Activated naive CD4-positive, alpha-beta T cell treated with anti-CD3 and anti-CD28 coated beads, Interleukin-2, amount 10 ng/mL, durations not matched to agents 7 days and 5 days (primary cell): Measurements from ENCODE around the gene USP7.

ENCODE experiments used
- CTCF ChIA-PET: fragments of 350-600 bp; sonication (Branson Sonifier 250); formaldehyde crosslinking; loops from one replicate; lab custom pipeline; 2021; ENCODE audit warnings: antibody characterized with exemption; lab: Charles Lee
- DNase-seq: peaks from one replicate; pipeline ENCODE4 v3.0.0-alpha.2; 2020
- H3K27ac Mint-ChIP-seq: one replicate; pipeline ENCODE4 v1.8.0; 2021; ENCODE audit warnings: mild to moderate bottlenecking, moderate library complexity, mixed read lengths
- H3K27me3 Mint-ChIP-seq: one replicate; pipeline ENCODE4 v1.8.0; 2021; ENCODE audit warnings: mild to moderate bottlenecking, mixed read lengths
- H3K36me3 Mint-ChIP-seq: one replicate; pipeline ENCODE4 v1.8.0; 2021; ENCODE audit warnings: mixed read lengths
- H3K4me1 Mint-ChIP-seq: one replicate; pipeline ENCODE4 v1.8.0; 2021; ENCODE audit warnings: mixed read lengths
- H3K4me3 Mint-ChIP-seq: one replicate; pipeline ENCODE4 v1.8.0; 2021; ENCODE audit warnings: mild to moderate bottlenecking, moderate library complexity, mixed read lengths
- H3K9me3 Mint-ChIP-seq: one replicate; pipeline ENCODE4 v1.8.0; 2021; ENCODE audit warnings: mixed read lengths

Gene USP7

DNA sequence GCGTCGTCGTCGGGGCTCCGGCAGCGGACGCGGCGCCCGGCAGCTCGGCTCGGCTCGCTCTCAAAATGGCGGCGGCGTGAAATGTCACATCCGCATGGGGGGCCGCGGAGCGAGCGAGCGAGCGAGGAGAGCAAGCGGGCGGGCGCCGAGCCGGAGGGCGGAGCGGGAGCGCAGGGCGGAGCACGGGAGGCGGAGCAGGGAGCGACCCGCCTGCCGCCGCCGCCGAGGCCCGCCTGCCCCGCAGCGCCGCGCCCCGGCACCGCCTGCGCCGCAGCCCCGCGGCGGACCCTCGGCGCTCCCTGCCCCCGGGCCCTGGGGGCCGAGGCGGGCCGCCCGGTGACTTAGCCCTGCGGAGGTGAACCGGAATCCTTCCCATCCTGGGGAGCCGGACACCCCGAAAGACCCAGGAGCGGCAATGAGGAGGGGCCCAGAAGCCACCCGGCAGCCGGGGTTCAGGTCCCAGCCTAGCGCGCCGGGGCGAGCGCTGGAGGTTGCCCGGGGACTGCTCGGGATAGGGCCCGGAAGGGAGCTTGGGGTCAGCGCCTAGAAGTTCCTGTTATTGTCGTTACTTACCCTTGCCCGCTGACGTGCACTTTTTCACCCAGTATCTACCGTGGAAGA lies at the start of gene USP7:
TSS of gene USP7 (minus strand) at position 86 of the 621 bp plus-strand sequence. CDS start 621 bp downstream, outside the sequence.
- CTCF ChIA-PET, result no interaction called here
- DNase-seq, result peak; percentile 95
- Mint-ChIP-seq H3K27ac (peak within 1 kb of the TSS; percentile 98), H3K4me3 (peak within 1 kb of the TSS; percentile 95), H3K27me3 (peaks cover 32% of the 10 kb centered on the region), H3K9me3 (no peaks in the 10 kb centered on the region), H3K4me1 (peaks cover 43% of the 10 kb centered on the region), H3K36me3 (peaks cover 13% of the 10 kb centered on the region)

DNA sequence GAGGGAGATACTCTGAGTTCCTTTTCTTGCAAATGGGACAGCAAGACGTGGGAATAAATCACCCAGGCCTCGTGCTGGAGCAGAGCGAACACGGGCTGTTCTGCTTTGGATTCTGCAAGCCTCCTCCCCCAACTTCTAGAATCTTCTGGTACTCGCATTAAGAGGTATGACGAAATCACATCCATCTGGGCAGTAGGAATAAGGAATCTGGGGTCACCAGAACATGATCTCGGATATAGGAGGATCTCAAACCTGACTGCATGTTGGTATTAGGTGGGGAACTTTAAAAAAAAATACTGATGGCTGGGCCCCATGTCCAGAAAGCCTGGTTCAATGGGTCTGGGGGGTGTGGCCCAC lies 49.8 kb upstream of the USP7 start:
- Mint-ChIP-seq H3K36me3 (no peaks in the 10 kb centered on the region), H3K4me3 (no peak overlapping the region), H3K27ac (no peak overlapping the region), H3K4me1 (peaks cover 3% of the 10 kb centered on the region), H3K9me3 (peaks cover 6% of the 10 kb centered on the region), H3K27me3 (peaks cover 33% of the 10 kb centered on the region)
- no peak for DNase-seq
- CTCF ChIA-PET, result no interaction called here

DNA sequence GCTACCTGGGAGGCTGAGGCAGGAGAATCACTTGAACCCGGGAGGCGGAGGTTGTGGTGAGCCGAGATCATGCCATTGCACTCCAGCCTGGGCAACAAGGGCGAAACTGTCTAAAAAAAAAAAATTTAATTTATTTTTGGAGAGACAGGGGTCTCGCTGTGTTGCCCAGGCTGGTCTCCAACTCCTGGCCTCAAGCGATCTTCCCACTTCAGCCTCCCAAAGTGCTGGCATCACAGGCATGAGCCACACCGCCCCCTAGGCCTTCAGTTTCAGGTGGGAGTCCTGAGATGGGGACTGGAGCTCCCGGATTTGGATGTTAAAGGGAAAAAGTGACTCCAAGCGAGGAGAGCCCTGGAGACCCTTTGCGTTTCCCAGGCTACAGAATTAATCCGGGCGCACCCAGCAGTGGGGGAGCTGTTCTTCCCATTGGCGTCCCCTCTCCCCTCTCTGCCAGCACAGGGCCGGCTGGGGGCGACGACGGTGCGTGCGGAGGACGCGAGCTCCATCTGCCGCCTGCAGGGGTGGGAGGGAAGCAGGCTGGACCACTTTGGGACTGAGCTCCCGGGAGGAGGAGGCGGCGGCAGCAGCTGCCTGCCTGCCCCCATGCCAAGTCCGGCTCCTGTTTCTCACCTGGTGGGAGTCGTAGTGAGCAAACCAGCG lies 49.3 kb upstream of the USP7 start:
- Mint-ChIP-seq H3K4me3 (no peak overlapping the region), H3K4me1 (peaks cover 3% of the 10 kb centered on the region), H3K36me3 (no peaks in the 10 kb centered on the region), H3K27me3 (peaks cover 38% of the 10 kb centered on the region), H3K27ac (no peak overlapping the region), H3K9me3 (peaks cover 6% of the 10 kb centered on the region)
- peak; percentile 26 for DNase-seq
- CTCF ChIA-PET, result no interaction called here

DNA sequence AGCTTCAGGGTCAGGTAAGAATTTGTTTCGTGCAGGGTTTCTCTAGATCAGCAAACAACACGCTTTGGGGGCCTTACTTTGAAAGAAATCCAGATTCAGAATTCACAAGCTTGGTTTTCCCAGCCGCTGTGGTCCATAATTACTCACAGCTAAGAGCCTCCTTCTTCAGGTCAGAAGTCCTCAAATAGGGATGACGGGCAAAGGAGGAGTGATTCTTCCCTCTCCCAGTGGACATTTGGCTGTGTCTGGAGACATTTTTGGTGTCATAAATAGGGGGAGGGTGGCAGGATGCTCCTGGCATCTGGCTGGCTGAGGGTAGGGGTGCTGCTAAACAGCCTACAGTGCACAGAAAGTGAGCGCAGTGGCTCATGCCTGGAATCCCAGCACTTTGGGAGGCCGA lies 48.6 kb upstream of the USP7 start:
- H3K4me3 Mint-ChIP-seq, result no peak overlapping the region
- no peak for DNase-seq
- peaks cover 42% of the 10 kb centered on the region for H3K27me3 Mint-ChIP-seq
- CTCF ChIA-PET, result no interaction called here
- peaks cover 3% of the 10 kb centered on the region for H3K4me1 Mint-ChIP-seq
- no peak overlapping the region for H3K27ac Mint-ChIP-seq
- no peaks in the 10 kb centered on the region for H3K36me3 Mint-ChIP-seq
- peaks cover 6% of the 10 kb centered on the region for H3K9me3 Mint-ChIP-seq

DNA sequence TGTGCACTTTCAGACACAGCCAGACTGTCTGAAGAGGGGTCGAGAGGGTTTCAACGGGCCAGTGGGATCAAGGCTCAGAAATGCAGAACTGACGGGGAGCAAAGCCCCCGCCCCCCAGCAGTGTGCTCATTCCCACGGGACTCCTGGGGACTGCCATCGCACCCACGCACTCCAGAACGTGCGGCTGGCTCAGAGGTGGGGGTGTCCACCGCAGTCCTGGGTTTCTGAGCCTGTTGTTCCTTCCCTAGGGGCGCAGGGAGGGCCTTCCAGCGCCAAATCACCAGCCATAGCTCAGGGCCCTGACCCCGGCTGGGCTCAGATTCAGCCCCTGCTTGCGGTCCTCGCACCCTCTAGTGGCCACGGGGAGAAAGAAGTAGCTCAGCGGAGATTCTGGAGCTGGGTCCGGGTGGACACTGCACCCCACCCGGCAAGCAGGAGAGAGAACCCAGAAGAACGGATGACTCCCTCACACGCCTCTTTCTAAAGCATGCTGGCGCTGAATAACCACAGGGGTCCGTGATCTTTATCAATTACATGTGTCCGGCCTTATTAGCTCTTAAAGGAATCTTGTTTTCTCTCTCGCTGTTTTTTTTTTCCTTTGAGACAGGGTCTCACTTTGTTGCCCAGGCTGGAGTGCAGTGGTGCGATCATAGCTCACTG lies 45.0 kb upstream of the USP7 start:
- peak; percentile 77 for DNase-seq
- Mint-ChIP-seq H3K9me3 (no peaks in the 10 kb centered on the region), H3K4me3 (no peak overlapping the region), H3K36me3 (no peaks in the 10 kb centered on the region), H3K4me1 (peaks cover 3% of the 10 kb centered on the region), H3K27ac (no peak overlapping the region), H3K27me3 (peaks cover 45% of the 10 kb centered on the region)
- CTCF ChIA-PET, result interaction anchor here (0.7 to 2.5 kb wide), 38 partner anchors 8 to 442 kb away, joined by 3 to 20 read pairs (median 4); no protein-coding TSS in a partner anchor

DNA sequence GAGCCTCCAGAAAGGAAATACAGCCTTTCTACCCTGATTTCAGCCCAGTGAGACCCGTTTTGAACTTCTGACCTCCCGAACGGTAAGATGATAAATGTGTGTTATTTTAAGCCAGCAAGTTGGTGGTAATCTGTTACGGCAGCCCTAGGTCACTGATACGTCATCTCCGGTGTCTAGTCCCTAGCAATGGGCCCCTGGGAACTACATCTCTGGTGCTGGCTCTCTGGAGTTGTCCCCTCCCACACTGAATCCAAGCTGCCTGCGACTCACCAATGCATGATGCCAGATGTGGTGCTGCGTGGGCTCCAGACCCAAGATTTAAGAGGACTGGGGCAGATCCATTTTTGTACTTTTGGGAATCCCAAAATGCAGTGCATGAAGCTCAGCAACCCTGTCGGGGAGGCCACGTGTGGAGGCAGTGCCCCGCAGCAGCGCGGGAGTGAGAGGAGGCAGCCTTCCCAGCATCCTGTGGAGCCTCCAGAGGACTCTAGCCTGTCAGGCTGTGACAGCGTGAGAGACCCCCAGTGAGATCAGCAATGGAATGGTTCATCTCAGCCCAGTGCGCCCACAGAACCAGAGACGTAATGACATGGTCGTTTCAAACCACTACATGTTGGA lies 43.6 kb upstream of the USP7 start:
- no peaks in the 10 kb centered on the region for H3K9me3 Mint-ChIP-seq
- peaks cover 30% of the 10 kb centered on the region for H3K27me3 Mint-ChIP-seq
- CTCF ChIA-PET, result interaction anchor here (1.9 kb wide), 1 partner anchor 11 kb away, joined by 6 read pairs; no protein-coding TSS in a partner anchor
- no peaks in the 10 kb centered on the region for H3K36me3 Mint-ChIP-seq
- no peak for DNase-seq
- no peak overlapping the region for H3K27ac Mint-ChIP-seq
- peaks cover 3% of the 10 kb centered on the region for H3K4me1 Mint-ChIP-seq
- H3K4me3 Mint-ChIP-seq, result no peak overlapping the region

DNA sequence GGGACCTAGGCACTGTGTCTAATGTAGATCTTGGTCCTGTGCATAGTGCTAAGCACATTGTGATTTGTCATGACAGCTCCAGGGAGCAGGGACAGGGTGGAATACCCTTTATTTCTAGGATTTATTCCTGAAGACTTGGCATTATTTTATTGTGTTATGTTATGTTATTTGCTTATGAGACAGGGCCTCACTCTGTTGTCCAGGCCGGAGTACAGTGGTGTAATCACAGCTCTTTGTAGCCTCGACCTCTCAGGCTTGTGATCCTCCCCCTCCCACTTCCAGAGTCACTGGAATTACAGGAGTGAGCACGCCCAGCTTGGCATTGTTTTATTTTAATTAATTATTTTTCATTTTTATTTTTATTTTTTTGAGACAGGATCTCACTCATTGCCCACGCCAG lies 40.5 kb upstream of the USP7 start:
- Mint-ChIP-seq H3K27ac (no peak overlapping the region), H3K4me3 (no peak overlapping the region), H3K4me1 (peaks cover 3% of the 10 kb centered on the region), H3K9me3 (no peaks in the 10 kb centered on the region), H3K36me3 (no peaks in the 10 kb centered on the region), H3K27me3 (peaks cover 28% of the 10 kb centered on the region)
- CTCF ChIA-PET, result no interaction called here
- no peak for DNase-seq

DNA sequence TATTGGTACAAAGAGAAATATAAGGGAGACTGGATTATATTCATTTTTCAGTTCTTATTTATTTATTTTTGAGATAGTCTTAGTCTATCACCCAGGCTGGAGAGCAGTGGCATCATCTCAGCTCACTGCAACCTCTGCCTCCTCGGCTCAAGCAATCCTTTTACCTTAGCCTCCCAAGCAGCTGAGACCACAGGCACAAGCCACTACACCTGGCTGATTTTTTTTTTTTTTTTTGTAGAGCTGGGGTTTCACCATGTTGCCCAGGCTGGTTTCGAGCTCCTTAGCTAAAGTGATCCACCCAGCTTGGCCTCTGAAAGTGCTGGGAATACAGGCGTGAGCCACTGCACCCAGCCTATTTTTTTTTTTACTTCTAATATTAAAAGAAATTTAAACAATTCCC lies 40.1 kb upstream of the USP7 start:
- Mint-ChIP-seq H3K4me3 (no peak overlapping the region), H3K36me3 (no peaks in the 10 kb centered on the region), H3K27me3 (peaks cover 24% of the 10 kb centered on the region), H3K4me1 (peaks cover 1% of the 10 kb centered on the region), H3K27ac (no peak overlapping the region), H3K9me3 (no peaks in the 10 kb centered on the region)
- DNase-seq, result no peak
- CTCF ChIA-PET, result interaction anchor here (0.7 kb wide), 1 partner anchor 332 kb away, joined by 6 read pairs; no protein-coding TSS in a partner anchor

DNA sequence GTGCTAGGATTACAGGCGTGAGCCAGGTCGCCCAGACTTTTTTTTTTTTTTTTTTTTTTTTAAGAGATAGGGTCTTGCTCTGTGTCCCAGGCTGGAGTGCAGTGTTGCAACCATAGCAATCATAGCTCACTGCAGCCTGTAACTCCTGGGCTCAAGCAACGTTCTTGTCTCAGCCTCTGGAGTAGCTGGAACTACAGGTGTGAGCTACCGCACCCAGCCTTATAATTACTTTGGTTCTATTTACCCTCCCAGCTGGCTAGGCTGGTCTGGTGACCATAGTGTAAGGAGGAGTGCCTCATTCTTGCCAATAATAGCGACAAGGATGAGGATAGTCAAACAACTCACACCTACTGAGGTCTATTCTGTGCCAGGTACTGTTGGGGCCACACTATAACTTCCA lies 39.6 kb upstream of the USP7 start:
- CTCF ChIA-PET, result interaction anchor here (0.7 kb wide), 1 partner anchor 332 kb away, joined by 6 read pairs; no protein-coding TSS in a partner anchor
- no peak overlapping the region for H3K27ac Mint-ChIP-seq
- H3K36me3 Mint-ChIP-seq, result no peaks in the 10 kb centered on the region
- H3K4me3 Mint-ChIP-seq, result no peak overlapping the region
- no peaks in the 10 kb centered on the region for H3K4me1 Mint-ChIP-seq
- DNase-seq, result no peak
- no peaks in the 10 kb centered on the region for H3K9me3 Mint-ChIP-seq
- H3K27me3 Mint-ChIP-seq, result peaks cover 19% of the 10 kb centered on the region

DNA sequence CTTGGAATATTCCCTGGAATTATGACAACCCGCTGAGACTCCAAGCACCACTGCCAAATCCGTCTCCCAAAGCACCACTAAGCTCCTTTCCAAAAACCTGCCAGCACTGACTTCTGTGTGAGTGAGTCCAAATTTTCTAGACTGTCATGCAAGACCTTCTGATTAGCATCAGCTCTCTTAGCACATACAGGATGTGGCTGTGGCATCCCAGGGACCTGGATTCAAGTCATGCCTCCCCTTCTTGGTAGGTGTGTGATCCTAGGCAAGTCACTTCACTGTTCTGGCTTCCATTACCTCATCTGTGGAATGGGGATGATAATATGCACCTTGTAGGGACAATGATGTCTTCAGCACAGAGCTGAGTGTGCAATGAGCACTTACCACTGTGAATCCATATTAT lies 38.3 kb upstream of the USP7 start:
- no peak for DNase-seq

DNA sequence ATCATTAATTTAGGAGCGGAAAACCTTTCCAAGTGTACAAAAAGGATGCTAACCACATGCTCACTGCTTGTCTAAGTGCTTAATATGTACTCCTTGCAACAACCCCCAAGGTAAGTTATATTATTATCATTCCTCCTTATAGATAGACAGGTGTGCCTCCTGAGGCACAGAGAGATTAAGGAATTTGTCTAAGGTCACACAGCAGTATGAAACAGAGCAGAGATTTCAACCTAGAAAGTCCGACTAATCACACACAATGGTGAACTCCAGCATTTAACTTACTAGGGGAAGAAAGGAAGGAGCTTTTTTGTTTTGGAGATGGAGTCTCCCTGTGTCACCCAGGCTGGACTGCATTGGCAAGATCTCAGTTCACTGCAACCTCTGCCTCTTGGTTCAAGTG lies 37.0 kb upstream of the USP7 start:
- Mint-ChIP-seq H3K4me1 (no peaks in the 10 kb centered on the region), H3K36me3 (no peaks in the 10 kb centered on the region), H3K9me3 (no peaks in the 10 kb centered on the region), H3K4me3 (no peak overlapping the region), H3K27ac (no peak overlapping the region), H3K27me3 (no peaks in the 10 kb centered on the region)
- CTCF ChIA-PET, result interaction anchor here (1.1 kb wide), 1 partner anchor 9 kb away, joined by 3 read pairs; no protein-coding TSS in a partner anchor
- no peak for DNase-seq

More for the DNA sequence above, 38.3 kb upstream of the USP7 start:
- H3K4me1 Mint-ChIP-seq, result no peaks in the 10 kb centered on the region
- no peak overlapping the region for H3K27ac Mint-ChIP-seq
- H3K36me3 Mint-ChIP-seq, result no peaks in the 10 kb centered on the region
- CTCF ChIA-PET, result no interaction called here
- H3K9me3 Mint-ChIP-seq, result no peaks in the 10 kb centered on the region
- peaks cover 9% of the 10 kb centered on the region for H3K27me3 Mint-ChIP-seq
- no peak overlapping the region for H3K4me3 Mint-ChIP-seq

DNA sequence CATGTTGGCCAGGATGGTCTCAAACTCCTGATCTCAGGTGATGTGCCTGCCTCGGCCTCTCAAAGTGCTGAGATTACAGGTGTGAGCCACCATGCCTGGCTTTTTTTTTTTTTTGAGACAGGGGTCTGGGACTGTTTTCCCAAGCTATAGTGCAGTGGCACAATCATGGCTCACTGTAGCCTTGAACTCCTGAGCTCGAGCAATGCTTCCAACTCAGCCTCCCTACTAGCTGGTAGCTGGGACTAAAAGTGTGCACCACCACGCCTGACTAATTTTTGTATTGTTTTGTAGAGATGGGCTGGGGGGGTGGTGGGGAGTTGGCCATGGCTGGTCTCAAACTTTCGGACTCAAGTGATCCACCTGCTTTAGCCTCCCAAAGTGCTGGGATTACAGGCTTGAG lies 36.1 kb upstream of the USP7 start:
- Mint-ChIP-seq H3K27me3 (no peaks in the 10 kb centered on the region), H3K27ac (no peak overlapping the region), H3K4me3 (no peak overlapping the region), H3K9me3 (no peaks in the 10 kb centered on the region), H3K36me3 (no peaks in the 10 kb centered on the region), H3K4me1 (no peaks in the 10 kb centered on the region)
- no peak for DNase-seq
- CTCF ChIA-PET, result no interaction called here

DNA sequence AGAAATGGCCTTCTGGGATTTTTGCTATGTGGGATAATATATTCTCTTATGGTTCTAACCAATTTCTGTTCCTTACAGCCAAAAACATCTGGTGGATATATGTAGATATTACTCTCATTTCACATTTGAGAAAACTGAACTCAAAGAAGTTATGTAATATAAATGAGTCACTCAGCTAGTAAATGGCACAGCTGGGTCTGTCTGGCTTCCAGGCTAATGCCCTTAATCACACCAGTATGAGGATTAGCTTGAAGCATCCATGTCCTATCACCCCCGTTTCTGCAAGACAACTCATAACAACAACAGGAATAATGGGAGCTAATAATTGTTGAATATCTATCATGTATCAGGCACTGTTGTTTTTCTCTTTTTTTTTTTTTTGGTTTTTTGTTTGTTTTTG lies 34.4 kb upstream of the USP7 start:
- CTCF ChIA-PET, result interaction anchor here (1.5 kb wide), 1 partner anchor 11 kb away, joined by 3 read pairs; no protein-coding TSS in a partner anchor
- DNase-seq, result no peak
- Mint-ChIP-seq H3K9me3 (no peaks in the 10 kb centered on the region), H3K4me1 (no peaks in the 10 kb centered on the region), H3K27me3 (peaks cover 10% of the 10 kb centered on the region), H3K4me3 (no peak overlapping the region), H3K36me3 (no peaks in the 10 kb centered on the region), H3K27ac (no peak overlapping the region)

DNA sequence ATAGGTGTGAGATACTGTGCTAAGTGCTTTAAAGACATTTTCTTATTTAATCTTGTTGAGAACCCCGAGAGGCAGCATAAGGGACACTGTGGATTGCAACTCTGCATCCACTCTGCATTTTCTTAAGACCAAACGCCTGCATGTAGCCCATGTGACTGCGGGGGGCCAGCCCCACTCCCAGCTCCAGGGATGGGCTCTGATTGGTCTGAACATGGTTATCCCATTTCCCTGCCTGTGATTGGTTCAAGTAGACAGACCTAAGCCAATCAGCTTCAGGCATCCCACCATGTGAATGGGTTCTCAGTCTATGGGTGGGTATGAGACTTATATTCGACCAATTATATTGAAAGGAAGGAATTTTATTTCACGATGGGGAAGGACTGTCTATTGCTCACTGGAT lies 33.2 kb upstream of the USP7 start:
- CTCF ChIA-PET, result interaction anchor here (0.7 to 1.2 kb wide), 3 partner anchors 10 to 15 kb away, joined by 3 to 6 read pairs (median 3); no protein-coding TSS in a partner anchor
- no peaks in the 10 kb centered on the region for H3K4me1 Mint-ChIP-seq
- no peak overlapping the region for H3K4me3 Mint-ChIP-seq
- H3K27me3 Mint-ChIP-seq, result peaks cover 18% of the 10 kb centered on the region
- no peak for DNase-seq
- no peaks in the 10 kb centered on the region for H3K9me3 Mint-ChIP-seq
- no peaks in the 10 kb centered on the region for H3K36me3 Mint-ChIP-seq
- no peak overlapping the region for H3K27ac Mint-ChIP-seq
